GM23248 (cell line): ENCODE results near the gene IGSF21.

Source experiments
- EZH2 ChIP-seq: fragments of 200-600 bp; sonication (generic); IDR thresholded peaks from 2 replicates; pipeline ENCODE4 v1.6.1; 2018; ENCODE audit warnings: antibody characterized with exemption, mild to moderate bottlenecking; ENCODE audit not compliant: insufficient read depth, poor library complexity, severe bottlenecking
- EZH2phosphoT487 ChIP-seq: fragments of 200-600 bp; sonication (generic); IDR thresholded peaks from 2 replicates; pipeline ENCODE4 v1.6.1; 2018; ENCODE audit warnings: antibody characterized with exemption, moderate library complexity, mild to moderate bottlenecking, low read depth; ENCODE audit not compliant: insufficient read depth

GRCh38 chr1:18240906-18241305 lies 133.3 kb downstream of the IGSF21 start:
- TF ChIP-seq EZH2phosphoT487 (no peak), EZH2 (no peak)
